Ovary (tissue), 3 donors: ENCODE results near the gene ADD1.

Experiments
- EP300 ChIP-seq: sonication (generic); formaldehyde crosslinking; IDR thresholded peaks from one replicate; pipeline ENCODE4 v1.6.1; 2017; ENCODE audit warnings: antibody characterized with exemption
- POLR2A ChIP-seq: fragments of 450-650 bp; IDR thresholded peaks from one replicate; pipeline ENCODE4 v1.6.1; 2017; ENCODE audit warnings: antibody characterized with exemption, mild to moderate bottlenecking, moderate library complexity
- TF ChIP-seq, protein P1 (sequence below), 3 donors: fragments of 450-650 bp in 2 of 3; fragments of 200-600 bp in 1 of 3; IDR thresholded peaks; one replicate each; pipeline versions ENCODE4 v1.5.1 to v1.8.0; 2016 to 2022; ENCODE audit warnings: antibody characterized with exemption in 3 of 3, mild to moderate bottlenecking in 1 of 3
- donor health status: DM: no; HTN: no; CAD: no.

DNA sequence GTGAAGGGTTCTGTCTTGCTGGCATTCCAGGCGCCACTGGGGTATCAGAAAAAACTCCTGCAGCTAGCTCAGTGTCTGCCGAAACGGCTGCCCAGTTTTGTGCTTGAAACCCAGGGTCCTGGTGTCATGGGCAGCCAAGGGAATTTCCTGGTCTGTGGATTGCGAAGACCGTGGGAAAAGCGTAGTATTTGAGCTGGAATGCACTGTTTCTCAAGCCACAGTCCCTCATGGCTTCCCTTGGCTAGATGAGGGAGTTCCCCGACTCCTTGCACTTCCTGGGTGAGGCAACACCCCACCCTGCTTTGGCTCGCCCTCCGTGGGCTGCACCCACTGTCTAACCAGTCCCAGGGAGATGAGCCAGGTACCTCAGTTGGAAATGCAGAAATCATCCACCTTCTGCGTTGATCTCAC, 79.5 kb downstream of the ADD1 start:
- TF ChIP-seq, protein P1, sequence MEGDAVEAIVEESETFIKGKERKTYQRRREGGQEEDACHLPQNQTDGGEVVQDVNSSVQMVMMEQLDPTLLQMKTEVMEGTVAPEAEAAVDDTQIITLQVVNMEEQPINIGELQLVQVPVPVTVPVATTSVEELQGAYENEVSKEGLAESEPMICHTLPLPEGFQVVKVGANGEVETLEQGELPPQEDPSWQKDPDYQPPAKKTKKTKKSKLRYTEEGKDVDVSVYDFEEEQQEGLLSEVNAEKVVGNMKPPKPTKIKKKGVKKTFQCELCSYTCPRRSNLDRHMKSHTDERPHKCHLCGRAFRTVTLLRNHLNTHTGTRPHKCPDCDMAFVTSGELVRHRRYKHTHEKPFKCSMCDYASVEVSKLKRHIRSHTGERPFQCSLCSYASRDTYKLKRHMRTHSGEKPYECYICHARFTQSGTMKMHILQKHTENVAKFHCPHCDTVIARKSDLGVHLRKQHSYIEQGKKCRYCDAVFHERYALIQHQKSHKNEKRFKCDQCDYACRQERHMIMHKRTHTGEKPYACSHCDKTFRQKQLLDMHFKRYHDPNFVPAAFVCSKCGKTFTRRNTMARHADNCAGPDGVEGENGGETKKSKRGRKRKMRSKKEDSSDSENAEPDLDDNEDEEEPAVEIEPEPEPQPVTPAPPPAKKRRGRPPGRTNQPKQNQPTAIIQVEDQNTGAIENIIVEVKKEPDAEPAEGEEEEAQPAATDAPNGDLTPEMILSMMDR (IDR thresholded peaks at IDR 0.05) = no peak
- TF ChIP-seq POLR2A (no peak), EP300 (no peak)
